ENCODE measurements around the gene DNAJC15.

Gene DNAJC15

GRCh38 chr13:43157796-43158195, 134.4 kb downstream of the DNAJC15 start:
- DNase-seq (ENCODE audit: low spot score), result no peak

GRCh38 chr13:43158516-43158915, 135.1 kb downstream of the DNAJC15 start:
- no peak for DNase-seq (ENCODE audit: low spot score)

- DNase-seq (ENCODE audit: low spot score), result no peak
These were observed 135.7 kb downstream of the DNAJC15 start for GRCh38 chr13:43159026-43159461.

Measured in kidney tubule cell (primary cell).